Smooth muscle cell (in vitro differentiated cells): ENCODE data around the gene ANHX. TPM values are rescaled to one million over a fixed set of nuclear protein-coding genes. Genes with fewer than 3 reads are reported as not detected.

Source experiments
- DNase-seq: peaks from one replicate; lab custom pipeline; 2025; ENCODE audit not compliant: unreplicated experiment; lab: John Stamatoyannopoulos, UW
- H2AFZ ChIP-seq: fragments of 200-600 bp; sonication (generic); 2 replicates; pipeline ENCODE4 v1.6.0; 2016; ENCODE audit warnings: antibody characterized with exemption, low read depth, mild to moderate bottlenecking
- H3F3A ChIP-seq: fragments of 200-600 bp; sonication (generic); 2 replicates; pipeline ENCODE4 v1.6.0; 2017; ENCODE audit warnings: antibody characterized with exemption, low read depth
- H3K27ac ChIP-seq: fragments of 200-600 bp; sonication (generic); 2 replicates; pipeline ENCODE4 v1.5.1; 2016; ENCODE audit warnings: low read depth, mild to moderate bottlenecking
- H3K27me3 ChIP-seq: fragments of 200-600 bp; sonication (generic); 2 replicates; pipeline ENCODE4 v1.6.1; 2016; ENCODE audit warnings: low read depth, mild to moderate bottlenecking
- H3K36me3 ChIP-seq: fragments of 200-600 bp; sonication (generic); 2 replicates; pipeline ENCODE4 v1.5.1; 2016; ENCODE audit warnings: low read depth
- H3K4me1 ChIP-seq: fragments of 200-600 bp; sonication (generic); 2 replicates; pipeline ENCODE4 v1.5.1; 2016; ENCODE audit warnings: low read depth
- H3K4me2 ChIP-seq: fragments of 200-600 bp; sonication (generic); 2 replicates; pipeline ENCODE4 v1.6.0; 2016; ENCODE audit warnings: mild to moderate bottlenecking
- H3K4me3 ChIP-seq: fragments of 200-600 bp; sonication (generic); 2 replicates; pipeline ENCODE4 v1.5.1; 2016; ENCODE audit warnings: mild to moderate bottlenecking
- H3K79me2 ChIP-seq: fragments of 200-600 bp; sonication (generic); 2 replicates; pipeline ENCODE4 v1.6.0; 2016; ENCODE audit warnings: low read depth, mild to moderate bottlenecking
- H3K9ac ChIP-seq: fragments of 200-600 bp; sonication (generic); 2 replicates; pipeline ENCODE4 v1.6.0; 2016; ENCODE audit warnings: low read depth
- H3K9me3 ChIP-seq: fragments of 200-600 bp; sonication (generic); replicated peaks from 2 replicates; pipeline ENCODE4 v1.5.1; 2016; ENCODE audit warnings: low read depth
- H4K20me1 ChIP-seq: fragments of 200-600 bp; sonication (generic); 2 replicates; pipeline ENCODE4 v1.6.0; 2016; ENCODE audit warnings: low read depth
- WGBS: methylation state at CpG from one replicate; pipeline ENCODE4 v1.1.7; 2016; ENCODE audit warnings: low lambda C conversion rate; 5-methylcytosine and 5-hydroxymethylcytosine counted together
- polyA plus RNA-seq: library from polyadenylated mRNA; unstranded; fragments of >200 nt; fragmentation: Nextera tagmentation; extraction: Ambion mirVana; gene quantifications from 2 replicates; pipeline ENCODE4 v1.2.1, GENCODE V29; 2016
- total RNA-seq: library from RNA; depleted of rRNA; stranded (reverse); fragments of >200 nt; gene quantifications from 2 replicates; pipeline ENCODE4 v1.2.3, GENCODE V29; 2014
- TF ChIP-seq, protein P1 (sequence below): fragments of 200-600 bp; sonication (generic); IDR thresholded peaks from 2 replicates; pipeline ENCODE4 v1.5.1; 2017; ENCODE audit warnings: borderline replicate concordance, mild to moderate bottlenecking, antibody characterized with exemption; ENCODE audit not compliant: insufficient read depth, poor library complexity, severe bottlenecking

The ANHX gene
- total and polyA plus RNA-seq, 2 experiments from 2014 or later, result not detected

DNA sequence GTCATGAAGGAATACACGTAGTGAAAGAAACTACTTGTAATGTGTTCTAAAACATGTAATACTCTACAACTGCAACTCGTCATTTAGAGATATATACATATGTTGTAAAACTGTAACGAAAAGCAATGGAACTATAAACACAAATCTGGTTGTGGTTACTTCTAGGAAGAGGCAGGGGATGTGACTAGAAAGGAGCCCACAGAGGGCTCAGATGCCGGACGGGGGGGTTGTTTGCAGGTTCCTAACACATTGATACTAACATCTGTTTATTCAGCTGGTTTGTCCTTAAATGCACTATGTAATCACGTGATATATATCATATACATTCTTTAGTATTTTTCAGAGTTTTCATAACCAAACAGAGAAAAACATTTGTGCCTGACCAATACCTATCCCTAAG lies 16.1 kb upstream of the ANHX start:
- H2AFZ ChIP-seq, result no peak overlapping the region
- H3K27ac ChIP-seq, result no peak overlapping the region
- H3K4me1 ChIP-seq, result no peaks in the 10 kb centered on the region
- no peak overlapping the region for H3K4me2 ChIP-seq
- 77% methylated on average over 6 of the region's 6 CpGs for WGBS
- no peak for DNase-seq
- H3F3A ChIP-seq, result no peaks in the 10 kb centered on the region
- H3K27me3 ChIP-seq, result no peaks in the 10 kb centered on the region
- H3K36me3 ChIP-seq, result no peaks in the 10 kb centered on the region
- TF ChIP-seq, protein P1, sequence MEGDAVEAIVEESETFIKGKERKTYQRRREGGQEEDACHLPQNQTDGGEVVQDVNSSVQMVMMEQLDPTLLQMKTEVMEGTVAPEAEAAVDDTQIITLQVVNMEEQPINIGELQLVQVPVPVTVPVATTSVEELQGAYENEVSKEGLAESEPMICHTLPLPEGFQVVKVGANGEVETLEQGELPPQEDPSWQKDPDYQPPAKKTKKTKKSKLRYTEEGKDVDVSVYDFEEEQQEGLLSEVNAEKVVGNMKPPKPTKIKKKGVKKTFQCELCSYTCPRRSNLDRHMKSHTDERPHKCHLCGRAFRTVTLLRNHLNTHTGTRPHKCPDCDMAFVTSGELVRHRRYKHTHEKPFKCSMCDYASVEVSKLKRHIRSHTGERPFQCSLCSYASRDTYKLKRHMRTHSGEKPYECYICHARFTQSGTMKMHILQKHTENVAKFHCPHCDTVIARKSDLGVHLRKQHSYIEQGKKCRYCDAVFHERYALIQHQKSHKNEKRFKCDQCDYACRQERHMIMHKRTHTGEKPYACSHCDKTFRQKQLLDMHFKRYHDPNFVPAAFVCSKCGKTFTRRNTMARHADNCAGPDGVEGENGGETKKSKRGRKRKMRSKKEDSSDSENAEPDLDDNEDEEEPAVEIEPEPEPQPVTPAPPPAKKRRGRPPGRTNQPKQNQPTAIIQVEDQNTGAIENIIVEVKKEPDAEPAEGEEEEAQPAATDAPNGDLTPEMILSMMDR, result no peak
- H3K79me2 ChIP-seq, result no peaks in the 10 kb centered on the region
- no peaks in the 10 kb centered on the region for H4K20me1 ChIP-seq
- no peaks in the 10 kb centered on the region for H3K9me3 ChIP-seq
- H3K4me3 ChIP-seq, result no peak overlapping the region
- H3K9ac ChIP-seq, result no peak overlapping the region

DNA sequence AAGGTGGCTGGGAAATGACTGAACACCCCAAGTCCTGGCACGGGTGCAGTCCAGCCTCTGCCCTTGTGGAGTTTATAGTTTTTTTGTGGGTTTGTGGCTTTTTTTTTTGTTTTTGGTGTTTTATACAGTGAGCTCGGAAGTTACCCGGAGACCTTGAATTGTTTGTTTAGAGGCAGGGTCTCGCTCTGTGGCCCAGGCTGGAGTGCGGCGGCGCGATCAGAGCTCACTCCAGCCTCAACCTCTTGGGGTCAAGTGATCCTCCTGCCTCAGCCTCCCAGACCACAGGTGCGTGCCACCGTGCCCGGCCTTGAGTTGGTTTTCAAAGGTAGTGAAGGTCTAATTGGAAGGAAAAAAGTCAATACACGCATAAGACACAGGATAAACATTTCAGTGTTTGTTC lies 879 bp upstream of the ANHX start:
- H3K27me3 ChIP-seq, result no peaks in the 10 kb centered on the region
- TF ChIP-seq, protein P1, result no peak
- no peaks in the 10 kb centered on the region for H3F3A ChIP-seq
- H2AFZ ChIP-seq, result no peak overlapping the region
- 90% methylated on average over 12 of the region's 12 CpGs for WGBS
- no peak overlapping the region for H3K4me3 ChIP-seq
- DNase-seq, result no peak
- H3K4me1 ChIP-seq, result no peaks in the 10 kb centered on the region
- H3K27ac ChIP-seq, result no peak overlapping the region
- no peaks in the 10 kb centered on the region for H3K79me2 ChIP-seq
- H3K36me3 ChIP-seq, result no peaks in the 10 kb centered on the region
- H3K4me2 ChIP-seq, result no peak overlapping the region
- no peak overlapping the region for H3K9ac ChIP-seq
- no peaks in the 10 kb centered on the region for H4K20me1 ChIP-seq
- H3K9me3 ChIP-seq, result no peaks in the 10 kb centered on the region

DNA sequence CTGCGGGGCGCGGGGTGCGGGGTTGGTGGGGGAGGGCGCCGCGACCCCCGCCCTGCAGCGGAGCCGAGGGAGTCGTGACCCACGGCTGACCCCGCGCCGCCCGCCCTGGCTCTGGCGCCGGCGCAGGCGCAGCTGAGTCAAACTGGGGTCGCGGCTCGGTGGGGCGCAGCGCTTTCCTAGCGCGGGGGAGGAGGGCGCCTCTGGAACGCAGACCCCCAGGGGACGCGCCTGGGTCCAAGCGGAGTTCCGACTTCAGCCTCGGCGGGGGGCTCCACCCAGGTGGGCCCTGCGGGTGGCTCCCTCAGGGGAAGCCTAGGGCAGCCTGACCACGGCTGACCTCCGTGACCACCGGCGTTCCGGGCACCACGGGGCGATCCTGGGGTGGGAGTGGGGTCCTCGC lies 467 bp upstream of the ANHX start:
- Histone ChIP-seq H3K79me2 (no peaks in the 10 kb centered on the region), H3K4me1 (no peaks in the 10 kb centered on the region), H4K20me1 (no peaks in the 10 kb centered on the region), H3K9ac (no peak overlapping the region), H3F3A (no peaks in the 10 kb centered on the region), H3K36me3 (no peaks in the 10 kb centered on the region), H3K9me3 (no peaks in the 10 kb centered on the region), H3K4me2 (no peak overlapping the region), H3K27ac (no peak overlapping the region), H3K4me3 (no peak overlapping the region), H2AFZ (no peak overlapping the region), H3K27me3 (no peaks in the 10 kb centered on the region)
- no peak for DNase-seq
- TF ChIP-seq, protein P1, result no peak
- 97% methylated on average over 9 of the region's 44 CpGs for WGBS

DNA sequence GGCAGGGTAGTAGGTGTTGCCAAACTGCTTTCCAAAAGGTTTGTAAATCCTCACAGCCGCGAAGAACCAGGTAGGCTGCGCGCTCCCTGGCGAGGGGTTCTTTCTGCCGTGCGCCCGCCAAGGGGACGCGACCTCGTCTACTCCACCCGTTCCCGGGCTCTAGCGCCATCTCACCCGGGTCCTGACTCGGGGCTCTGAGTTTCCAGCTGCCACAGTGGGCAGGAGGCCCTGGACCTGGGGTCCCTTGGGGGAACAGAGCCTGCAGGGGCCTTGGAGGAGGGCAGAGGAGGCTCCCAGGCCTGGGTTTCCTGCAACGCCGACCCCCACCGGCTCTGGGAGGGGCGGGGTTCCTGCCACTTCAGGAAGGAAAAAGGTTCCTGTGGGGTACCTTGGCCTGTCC lies 706 bp downstream of the ANHX start:
- no peak overlapping the region for H3K4me2 ChIP-seq
- no peak for DNase-seq
- H3K4me3 ChIP-seq, result no peak overlapping the region
- no peaks in the 10 kb centered on the region for H3K36me3 ChIP-seq
- H3K79me2 ChIP-seq, result no peaks in the 10 kb centered on the region
- no peaks in the 10 kb centered on the region for H3K9me3 ChIP-seq
- TF ChIP-seq, protein P1, result no peak
- H3K4me1 ChIP-seq, result no peaks in the 10 kb centered on the region
- no peaks in the 10 kb centered on the region for H4K20me1 ChIP-seq
- no peaks in the 10 kb centered on the region for H3K27me3 ChIP-seq
- no peaks in the 10 kb centered on the region for H3F3A ChIP-seq
- H2AFZ ChIP-seq, result no peak overlapping the region
- 93% methylated on average over 16 of the region's 20 CpGs for WGBS
- H3K27ac ChIP-seq, result no peak overlapping the region
- no peak overlapping the region for H3K9ac ChIP-seq
